Omental fat pad (tissue), 4 donors: Measurements from ENCODE around the gene GRB14. TPM values are rescaled to one million over a fixed set of nuclear protein-coding genes. Genes with fewer than 3 reads are reported as not detected.
"Not testable (repeated sequence)": the region's sequence is repeated elsewhere in the genome, so short reads cannot be mapped to it uniquely, and the experiment has no call there.

ENCODE experiments used
- ATAC-seq: fragments of 150-250 bp; one replicate; pipeline ENCODE4 v1.9.1; 2016; ENCODE audit warnings: mild to moderate bottlenecking, moderate library complexity; ENCODE audit not compliant: low FRiP score
- DNase-seq: peaks from one replicate; pipeline ENCODE4 v3.0.0-alpha.2; 2019; ENCODE audit warnings: low spot score
- total RNA-seq, 4 donors: library from RNA; depleted of rRNA; stranded (reverse); fragments of >200 nt; gene quantifications; one replicate each; pipeline ENCODE4 v1.1.0, GENCODE V29; 2016
- TF ChIP-seq, protein P1 (sequence below), 3 donors: fragments of 450-650 bp; IDR thresholded peaks; one replicate each; pipeline ENCODE4 v1.5.1; 2016 to 2017; ENCODE audit warnings: antibody characterized with exemption in 3 of 3, mild to moderate bottlenecking in 3 of 3, moderate library complexity in 2 of 3

Gene GRB14
- total RNA-seq, 4 donors from 2014 or later, result 4.5 to 7.4 (median 5.3) TPM

GRCh38 chr2:164495491-164496223, 125.6 kb downstream of the GRB14 start:
- TF ChIP-seq, protein P1, sequence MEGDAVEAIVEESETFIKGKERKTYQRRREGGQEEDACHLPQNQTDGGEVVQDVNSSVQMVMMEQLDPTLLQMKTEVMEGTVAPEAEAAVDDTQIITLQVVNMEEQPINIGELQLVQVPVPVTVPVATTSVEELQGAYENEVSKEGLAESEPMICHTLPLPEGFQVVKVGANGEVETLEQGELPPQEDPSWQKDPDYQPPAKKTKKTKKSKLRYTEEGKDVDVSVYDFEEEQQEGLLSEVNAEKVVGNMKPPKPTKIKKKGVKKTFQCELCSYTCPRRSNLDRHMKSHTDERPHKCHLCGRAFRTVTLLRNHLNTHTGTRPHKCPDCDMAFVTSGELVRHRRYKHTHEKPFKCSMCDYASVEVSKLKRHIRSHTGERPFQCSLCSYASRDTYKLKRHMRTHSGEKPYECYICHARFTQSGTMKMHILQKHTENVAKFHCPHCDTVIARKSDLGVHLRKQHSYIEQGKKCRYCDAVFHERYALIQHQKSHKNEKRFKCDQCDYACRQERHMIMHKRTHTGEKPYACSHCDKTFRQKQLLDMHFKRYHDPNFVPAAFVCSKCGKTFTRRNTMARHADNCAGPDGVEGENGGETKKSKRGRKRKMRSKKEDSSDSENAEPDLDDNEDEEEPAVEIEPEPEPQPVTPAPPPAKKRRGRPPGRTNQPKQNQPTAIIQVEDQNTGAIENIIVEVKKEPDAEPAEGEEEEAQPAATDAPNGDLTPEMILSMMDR (IDR thresholded peaks at IDR 0.05), result no peak
- DNase-seq (no peak), ATAC-seq (peak; percentile 41)

- no peak for DNase-seq
- ATAC-seq, result no peak
- TF ChIP-seq, protein P1 (IDR thresholded peaks at IDR 0.05), result no peak
Observed at GRCh38 chr2:164485541-164485940, 135.7 kb downstream of the GRB14 start.

DNA sequence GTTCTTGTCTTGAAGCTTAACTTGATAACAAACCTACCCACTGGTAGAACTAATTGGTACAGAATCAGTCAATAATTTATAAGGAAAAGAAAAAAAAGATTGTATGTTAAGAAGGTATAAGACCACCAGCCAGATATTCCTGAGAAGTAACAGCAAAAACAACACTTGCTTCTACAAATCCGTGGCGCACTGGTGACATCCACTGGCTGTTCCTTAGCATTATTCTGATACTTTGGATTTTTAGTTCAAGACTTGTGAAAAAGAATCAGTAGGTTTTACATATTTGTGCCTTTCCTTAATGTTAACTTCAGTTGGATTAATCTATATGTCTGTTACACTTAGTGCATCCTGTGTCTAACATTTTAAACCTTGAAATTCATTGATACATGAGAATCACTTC, 141.8 kb downstream of the GRB14 start:
- ATAC-seq (no peak), DNase-seq (no peak)
- TF ChIP-seq, protein P1 (IDR thresholded peaks at IDR 0.05), result no peak

DNA sequence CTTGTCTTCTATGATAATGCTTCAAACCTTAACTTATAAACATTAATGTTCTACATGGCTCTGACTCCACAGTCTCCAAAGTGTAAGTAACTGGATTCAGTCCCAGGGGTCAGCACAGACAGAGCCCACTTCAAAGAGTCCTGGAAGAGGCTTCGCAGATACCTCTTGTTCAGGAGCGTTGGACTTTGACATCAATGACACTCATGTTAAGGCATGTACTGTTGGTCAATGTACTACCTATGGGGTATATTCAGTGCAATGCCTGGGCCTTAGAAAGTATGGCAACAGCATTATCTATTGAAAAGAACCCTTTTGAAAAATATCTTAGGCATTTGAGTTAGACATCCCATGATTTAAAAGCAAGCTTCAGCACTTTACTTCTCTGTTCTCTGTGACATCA, 143.1 kb downstream of the GRB14 start:
- TF ChIP-seq, protein P1 (IDR thresholded peaks at IDR 0.05), result no peak
- ATAC-seq (no peak), DNase-seq (no peak)

DNA sequence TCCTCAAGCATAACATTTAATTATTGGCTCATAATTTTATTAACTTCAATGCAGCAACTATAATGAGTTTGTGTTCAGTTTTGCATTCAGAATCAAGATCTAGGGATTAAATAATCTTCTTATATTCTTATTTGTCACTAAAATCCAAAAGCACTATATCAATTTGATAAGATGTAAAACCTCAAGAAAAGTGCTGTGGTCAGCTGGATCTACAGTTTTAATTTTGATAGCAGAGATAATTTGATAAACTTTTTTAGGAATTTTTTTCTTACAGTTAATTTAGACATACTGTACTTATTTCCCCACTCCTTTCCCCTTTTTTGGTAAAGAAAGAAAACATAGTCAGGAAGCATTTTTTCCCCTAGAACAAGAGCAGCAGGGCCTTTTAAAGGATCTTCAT, 146.4 kb downstream of the GRB14 start:
- DNase-seq (no peak), ATAC-seq (no peak)
- TF ChIP-seq, protein P1 (IDR thresholded peaks at IDR 0.05), result no peak

DNA sequence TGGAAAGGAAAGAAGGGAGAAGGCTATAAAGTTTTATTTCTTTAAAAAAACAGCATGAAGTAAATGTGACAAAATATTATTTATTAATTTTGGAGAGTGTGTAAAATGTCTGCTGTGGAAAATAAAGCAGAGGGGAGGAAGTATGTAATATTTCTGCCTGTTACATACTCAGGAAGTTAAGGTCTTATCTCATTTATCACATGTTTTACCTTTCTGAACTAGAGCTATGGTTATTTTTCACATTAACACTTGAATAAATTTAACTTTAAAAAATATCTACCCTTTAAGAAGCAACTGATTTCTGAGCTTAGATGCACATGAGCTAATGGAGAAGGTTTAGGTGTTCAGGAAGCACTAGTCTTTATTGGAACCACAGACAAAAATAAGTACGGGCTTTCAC, 148.3 kb downstream of the GRB14 start:
- ATAC-seq (no peak), DNase-seq (no peak)
- TF ChIP-seq, protein P1 (IDR thresholded peaks at IDR 0.05), result no peak

- ATAC-seq, DNase-seq: not testable (repeated sequence)
Observed at GRCh38 chr2:164465047-164465446, 156.2 kb downstream of the GRB14 start.
